UCSD-AML1 (cell line): ENCODE data around the gene JAK1.
A peak's percentile ranks its signal among the peaks of the same experiment; 100 is the strongest.
"Not testable (repeated sequence)": the region's sequence is repeated elsewhere in the genome, so short reads cannot be mapped to it uniquely, and the experiment has no call there.

Experiments used
- DNase-seq: peaks from one replicate; lab custom pipeline; 2025; ENCODE audit not compliant: unreplicated experiment; lab: John Stamatoyannopoulos, UW

JAK1 gene

DNA sequence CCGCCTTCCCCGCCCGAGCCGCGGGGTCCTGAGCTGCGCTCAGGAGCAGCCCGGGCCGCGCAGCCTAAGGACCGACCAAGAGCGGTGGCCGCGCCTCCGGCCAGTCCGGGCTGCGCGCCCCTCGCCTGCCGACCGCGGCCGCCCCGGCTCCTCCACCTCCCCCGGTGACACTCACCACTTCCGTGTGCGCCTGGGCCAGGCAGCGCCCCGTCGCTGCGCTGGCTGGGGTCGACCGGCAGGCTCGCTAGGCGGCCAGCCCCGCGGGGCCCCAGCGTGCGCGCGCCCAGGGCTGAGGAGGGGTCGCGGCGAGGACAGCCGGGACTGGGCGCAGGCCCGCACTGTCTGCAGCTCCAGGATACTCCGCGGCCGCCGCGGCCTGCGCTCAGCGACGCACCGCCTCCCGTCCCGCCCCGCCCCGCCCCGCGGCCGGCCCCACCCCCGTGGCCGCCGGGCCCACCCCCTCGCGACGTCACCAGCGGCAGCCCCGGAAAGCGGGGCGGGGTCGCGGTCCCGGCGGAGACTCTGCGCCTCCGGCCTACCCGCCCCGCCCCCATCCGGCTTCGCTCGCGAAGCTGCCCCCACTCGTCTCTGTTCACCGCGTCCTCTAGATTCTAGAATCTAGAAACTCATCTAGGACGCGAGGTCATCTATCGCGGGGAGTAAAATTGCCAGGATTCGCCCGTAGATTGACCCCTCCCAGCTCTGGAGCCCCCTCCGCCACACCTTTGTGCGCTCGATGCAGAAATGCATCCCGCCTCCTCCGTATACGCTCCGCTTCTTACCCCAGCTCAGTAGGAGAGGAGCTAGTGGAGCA is at the start of gene JAK1:
TSS of gene JAK1 (minus strand) at position 392 of the 814 bp plus-strand sequence. CDS start 80,285 bp downstream, outside the sequence.
- peak; percentile 89 for DNase-seq

DNA sequence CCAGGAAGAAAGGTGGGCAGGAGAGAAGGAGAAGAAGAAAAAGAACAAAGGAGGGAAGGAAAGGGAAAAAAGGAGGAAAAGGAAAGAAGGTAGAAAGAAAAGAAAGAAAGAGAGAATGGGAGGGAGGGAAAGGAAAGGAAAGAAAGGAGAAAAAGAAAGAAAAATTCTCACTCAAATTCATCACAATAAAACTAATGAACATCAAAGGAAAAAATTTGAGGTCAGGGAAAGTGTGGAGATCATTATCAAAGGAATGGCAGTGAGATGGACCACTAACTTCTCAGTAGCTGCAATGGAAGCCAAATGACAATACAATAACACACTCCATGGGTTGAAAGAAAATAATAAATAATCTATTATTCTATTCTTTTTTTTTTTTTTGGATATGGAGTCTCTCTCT is 48.0 kb upstream of the JAK1 start:
- no peak for DNase-seq

DNA sequence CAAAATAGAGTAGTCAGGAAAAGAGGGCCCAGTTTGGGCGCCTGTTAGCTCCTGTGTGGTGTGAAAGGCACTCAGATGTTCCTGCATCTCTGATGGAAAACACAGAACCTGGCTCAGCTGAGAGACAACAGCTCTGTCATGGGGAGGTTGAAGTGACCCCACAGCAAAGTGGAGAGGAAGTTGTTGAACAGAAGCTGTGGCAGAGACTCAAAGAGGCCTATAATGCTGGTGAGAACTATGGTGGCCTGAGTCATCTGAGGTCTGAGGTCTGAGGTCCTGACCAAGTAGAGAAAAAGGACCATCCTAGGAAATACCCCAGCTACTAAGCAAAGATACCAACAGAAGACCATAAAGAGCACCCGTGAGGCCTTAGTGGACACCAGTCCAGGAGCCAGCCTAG is 45.6 kb upstream of the JAK1 start:
- peak; percentile 16 for DNase-seq

DNA sequence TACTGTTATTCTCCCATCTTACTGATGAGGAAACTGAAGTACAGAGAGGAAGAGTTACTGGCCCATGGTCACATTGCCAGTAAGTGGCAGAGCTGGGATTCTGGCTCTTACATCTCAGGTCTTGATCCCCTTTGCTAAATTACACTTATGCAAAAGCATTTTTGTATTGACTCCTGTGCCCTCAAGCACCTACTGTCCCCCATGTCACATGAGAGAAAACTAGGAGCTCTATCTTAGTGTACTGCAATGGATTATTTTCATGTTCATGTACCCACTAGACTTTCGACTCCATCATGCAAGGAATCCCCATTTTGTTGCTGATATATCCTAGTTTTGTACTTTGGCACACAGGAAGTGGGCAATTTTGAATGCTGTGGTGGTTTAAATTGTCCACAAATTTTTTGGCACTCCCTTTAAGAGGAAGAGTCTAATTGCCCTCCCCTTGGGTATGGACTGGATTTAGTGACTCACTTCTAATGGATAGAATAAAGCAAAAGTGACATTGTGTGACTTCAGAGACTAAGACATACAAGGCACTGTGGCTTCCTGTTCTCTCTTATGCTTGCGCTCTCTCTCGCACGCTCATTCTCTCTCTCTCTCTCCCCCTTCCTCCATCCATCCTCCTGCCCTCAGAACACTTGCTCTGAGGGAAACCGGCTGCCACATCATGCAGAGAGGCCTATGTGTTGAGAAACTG is 43.5 kb upstream of the JAK1 start:
- peak; percentile 17 for DNase-seq

DNA sequence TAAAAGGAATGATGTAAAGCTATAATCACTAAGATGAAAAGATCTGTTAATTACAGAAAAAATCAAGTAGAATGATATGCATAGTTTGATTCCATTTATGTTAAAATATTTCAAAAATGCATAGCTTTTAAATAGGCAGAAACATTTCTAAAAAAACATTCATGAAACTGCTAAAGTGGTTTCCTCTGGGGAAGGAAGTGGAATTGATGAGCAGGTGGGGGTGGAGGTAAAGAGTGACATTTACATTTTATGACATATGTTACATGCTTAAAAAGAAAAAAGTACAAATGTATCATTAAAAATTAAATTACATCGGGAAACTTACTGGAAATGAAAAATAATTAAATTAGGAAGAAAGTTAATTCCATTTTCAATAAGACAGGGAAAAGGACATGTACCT is 42.8 kb upstream of the JAK1 start:
- no peak for DNase-seq

DNA sequence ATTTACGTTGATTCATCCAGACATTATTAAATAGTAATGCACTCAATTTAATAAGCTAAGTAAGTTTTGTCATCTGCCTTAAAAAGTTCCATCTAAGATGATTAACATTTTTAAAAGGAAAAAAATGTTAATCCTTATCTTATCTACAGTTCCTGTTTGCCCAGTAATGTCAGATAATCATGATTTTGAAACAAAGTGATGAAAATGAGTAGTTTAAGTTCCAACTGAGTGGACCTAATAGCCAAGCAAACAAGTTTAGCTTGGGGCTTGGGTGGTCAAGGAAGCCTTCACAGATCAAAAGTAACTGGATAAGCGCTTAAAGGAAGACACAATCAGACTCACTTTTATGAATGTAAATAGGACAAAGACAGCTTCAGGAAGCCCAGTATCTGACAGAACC is 40.5 kb upstream of the JAK1 start:
- no peak for DNase-seq

DNA sequence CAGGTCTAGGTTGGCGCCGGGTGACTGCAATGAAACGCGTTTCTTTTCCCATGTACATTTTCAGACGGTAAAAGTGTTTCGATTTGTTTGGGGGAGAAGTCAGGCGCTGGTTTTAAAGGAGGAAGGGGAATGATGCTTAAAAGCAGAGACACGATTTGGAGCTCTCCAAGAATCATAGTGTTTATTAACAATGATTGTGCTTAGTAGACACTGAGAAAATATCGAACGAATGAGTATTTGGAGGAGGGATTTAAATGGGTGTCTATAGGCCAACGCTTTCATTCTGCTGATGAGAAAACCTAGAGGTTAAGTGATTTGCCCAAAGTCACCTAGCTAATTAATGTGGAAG is 36.9 kb upstream of the JAK1 start:
- DNase-seq, result no peak

DNA sequence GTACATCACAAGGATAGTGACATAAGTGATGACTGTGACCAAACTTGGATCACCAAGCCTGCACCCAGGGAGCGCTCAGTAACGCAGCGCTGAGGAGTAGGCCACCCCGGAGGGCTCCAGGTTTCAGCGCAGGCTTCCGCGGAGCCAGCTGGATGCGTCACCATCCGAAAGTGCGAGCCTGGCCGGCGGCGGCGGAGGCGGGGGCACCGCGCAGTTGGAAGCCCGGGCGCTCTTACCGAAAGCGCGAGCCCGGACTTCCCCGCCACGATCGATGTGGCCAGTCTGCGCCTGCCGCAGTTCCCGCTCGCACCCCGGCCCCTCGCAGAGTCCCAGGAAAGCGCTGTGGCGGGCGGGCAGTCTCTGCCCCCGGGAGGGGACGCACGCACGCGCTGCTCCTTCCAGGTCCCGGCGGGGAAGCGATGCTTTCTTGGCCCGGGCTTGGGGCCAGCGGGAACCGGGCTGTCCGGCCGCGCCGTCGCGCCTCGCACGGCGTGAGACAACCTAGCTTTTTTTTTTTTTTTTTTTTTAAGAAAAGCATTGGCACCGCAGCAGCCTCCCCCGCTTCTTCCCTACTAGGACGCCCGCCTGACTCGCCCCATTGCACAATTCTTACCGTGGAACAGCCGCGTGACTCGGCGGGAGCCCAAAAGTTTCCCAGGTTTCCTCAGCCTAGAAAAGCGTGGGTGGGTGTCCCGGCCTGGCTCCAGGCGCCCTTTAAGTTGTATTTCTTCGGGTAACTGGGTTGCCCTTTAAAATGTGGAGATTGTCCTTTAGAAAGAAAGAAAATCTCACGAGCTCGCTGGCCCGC is 36.4 kb upstream of the JAK1 start:
- peak; percentile 67 for DNase-seq

DNA sequence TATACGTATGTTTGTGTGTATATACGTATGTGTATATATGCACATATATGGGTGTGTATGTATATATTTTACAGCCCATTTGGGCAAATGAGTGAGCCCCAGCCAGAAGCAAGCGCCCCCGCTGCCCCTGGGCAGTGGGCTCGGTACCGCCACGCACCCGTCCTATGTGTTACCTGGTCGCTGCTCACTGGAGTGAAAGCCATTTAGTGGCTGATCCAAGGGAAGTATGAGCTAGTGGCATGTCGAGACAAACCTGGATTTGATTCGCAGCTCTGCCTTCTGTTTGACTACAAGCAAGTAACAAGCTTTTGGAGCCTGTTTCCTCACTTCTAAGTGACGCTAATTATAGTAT is 35.8 kb upstream of the JAK1 start:
- DNase-seq, result no peak

DNA sequence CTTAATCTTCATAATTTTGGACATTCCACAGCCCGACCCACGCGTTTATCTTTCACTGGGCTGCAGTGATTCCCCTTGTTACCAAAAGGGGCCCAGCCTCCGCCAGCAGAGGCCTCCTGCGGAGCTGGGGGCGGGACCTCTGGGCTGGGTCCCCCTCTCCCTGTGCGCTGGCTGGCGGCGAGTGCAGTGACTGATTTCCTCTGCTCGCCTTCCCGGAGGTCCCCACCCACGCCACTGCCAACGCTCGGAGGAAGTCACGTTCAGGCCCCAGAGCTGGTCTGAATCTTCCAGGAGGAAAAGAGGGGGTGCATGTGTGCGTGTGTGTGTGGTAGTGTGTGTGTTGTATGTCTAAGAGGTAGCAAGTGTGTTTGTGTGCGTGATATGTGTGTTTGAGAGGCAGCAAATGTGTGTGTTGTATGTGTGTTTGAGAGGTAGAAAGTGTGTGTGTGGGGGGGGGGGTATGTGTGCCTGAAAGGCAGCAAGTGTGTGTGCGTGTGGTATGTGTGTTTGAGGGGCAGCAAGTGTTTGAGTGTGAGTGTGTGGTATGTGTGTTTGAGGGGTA is 35.0 kb upstream of the JAK1 start:
- DNase-seq, result peak; percentile 76

DNA sequence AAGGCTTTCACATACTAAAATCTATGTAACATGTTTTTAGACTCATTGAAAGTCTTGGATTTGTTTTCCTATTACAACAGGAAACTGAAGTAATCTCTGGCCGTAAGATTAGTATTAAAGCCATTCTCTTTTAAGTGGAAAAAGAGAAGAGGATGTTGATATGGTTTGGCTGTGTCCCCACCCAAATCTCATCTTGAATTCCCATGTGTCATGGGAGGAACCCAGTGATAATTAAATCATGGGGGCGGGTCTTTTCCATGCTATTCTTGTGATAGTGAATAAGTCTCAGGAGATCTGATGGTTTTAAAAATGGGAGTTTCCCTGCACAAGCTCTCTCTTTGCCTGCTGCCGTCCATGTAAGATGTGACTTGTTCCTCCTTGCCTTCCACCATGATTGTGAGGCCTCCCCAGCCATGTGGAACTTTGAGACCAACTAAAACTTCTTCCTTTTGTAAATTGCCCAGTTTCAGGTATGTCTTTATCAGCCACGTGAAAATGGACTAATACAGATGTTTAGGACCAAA is 32.1 kb upstream of the JAK1 start:
- not testable (repeated sequence) for DNase-seq

DNA sequence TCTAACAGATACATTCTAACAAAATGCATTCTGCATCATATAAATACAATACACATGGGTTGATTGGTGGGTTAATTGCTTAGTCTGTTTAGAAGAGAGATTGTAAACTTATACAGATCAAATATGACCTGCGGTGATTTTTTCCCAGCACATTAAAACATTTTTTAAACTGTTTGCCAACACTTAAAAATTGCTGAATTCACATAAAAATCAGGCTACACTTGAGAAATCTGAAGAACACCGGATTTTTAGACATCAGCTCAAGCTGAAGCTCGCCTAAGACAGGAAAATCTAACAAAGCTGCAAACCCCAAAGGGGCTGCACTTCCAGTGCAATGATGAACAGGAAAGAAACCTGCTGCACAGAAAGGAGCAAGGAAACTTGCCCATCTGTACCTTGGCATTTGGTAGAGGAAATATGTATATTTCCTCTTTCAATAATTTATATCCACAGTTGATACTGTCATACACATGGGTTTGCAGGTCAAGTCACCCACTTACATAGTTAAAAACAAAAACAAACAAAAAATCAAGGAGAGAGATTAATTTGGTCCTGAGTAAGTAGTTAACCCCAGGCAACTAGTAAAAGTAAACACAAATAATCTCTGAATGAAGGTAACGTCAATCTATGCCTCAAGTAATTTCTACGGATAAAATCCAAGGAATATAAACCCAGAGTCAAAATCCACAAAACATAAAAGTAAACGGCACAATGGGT is 30.4 kb upstream of the JAK1 start:
- no peak for DNase-seq

DNA sequence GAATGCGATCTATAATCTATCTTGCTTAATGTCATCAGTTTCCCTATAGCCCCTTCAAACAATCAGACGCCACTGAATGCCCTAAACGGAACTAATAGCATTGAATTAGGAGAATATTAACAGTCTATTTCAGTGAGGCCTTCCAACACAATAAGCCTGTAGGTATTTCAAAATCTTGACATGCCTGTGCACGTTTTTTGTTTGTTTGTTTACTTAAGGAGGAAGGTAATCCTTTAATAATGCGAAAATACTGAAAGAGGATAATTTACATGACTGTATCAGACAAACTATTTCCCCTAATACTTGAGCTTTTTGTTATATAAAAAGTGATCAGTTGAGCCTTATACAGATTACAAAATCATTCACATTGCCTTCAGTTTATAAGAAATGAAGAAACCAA is 29.0 kb upstream of the JAK1 start:
- DNase-seq, result no peak

DNA sequence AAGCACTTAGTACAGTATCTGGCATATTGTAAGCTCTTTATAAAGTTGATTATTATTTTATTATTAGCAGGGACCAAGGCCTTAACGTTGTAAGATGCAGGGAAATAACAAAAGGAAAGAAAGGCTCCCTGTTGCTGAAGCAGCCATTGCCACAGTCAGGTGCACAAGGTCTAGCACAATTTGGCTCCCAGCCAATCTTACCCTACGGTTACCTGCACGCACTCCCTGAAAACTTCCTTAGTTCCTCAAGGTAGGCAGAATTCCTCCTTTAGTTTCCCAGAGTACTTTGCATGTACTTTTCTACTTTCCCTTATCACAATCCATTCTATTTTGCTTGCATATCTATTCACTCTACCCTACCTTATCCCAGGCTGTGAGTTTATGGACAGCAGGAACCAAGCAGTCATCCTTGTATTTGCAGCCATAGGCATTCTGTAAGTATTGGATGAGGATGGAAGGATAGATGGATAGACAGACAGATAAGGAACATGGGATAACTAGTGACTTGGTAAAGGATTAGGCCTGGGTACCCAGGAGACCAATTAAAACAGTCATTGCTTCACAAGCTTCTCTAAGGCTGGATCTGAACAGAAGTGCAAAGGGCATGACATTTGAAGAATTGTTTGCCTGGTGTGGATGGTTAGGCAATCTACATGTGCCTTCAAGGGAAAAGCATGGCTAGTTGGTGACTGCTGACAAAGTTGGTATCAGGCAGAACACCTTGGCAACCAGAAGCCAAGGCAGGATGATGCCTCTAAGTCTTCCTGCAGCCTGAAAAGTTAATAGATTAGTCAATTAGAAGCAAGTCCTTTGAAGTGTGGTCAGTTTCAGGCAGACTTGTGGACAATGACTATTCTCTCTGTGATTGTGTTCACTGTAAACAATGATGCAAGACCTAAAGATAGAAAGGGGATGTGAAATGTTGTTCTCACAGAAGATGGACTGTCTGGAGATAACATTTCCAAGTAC is 20.8 kb upstream of the JAK1 start:
- no peak for DNase-seq

DNA sequence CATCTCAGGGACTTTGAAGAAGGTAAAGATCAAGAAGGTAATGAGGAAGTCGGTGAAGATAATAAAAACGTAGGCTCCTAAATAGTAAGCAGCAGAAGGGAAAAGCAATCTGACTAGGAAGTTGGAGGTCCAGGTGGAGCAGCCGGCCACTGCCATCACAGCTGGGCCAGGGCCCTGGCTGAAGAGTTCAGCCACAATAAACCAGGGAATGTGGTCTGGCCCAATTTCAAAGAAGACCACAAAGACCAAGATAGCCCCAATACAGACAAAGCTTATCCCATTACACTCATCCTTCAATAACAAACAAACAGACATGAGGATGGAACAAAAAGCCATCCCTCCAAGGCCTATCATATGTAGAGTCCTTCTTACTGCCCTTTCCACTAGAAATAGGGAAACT is 18.4 kb upstream of the JAK1 start:
- DNase-seq, result no peak

DNA sequence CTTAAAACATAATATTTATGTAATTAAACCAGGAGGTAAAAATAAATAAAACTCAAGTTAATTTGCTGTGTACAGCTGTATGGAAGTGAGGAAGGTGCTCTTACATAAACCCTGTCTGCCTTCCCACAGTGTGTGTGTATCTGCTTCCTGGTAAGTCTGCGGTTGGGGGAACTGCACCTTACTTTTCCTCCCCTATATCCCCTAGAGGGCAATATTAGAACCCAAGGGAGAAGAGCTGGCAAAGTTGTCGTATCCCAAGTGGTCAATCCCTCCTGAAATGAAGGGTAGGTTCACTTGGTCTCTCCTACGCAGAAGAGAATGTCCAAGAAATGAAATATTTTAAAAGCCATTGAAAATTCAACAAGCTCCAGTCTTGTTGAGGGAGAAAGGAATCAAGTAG is 17.8 kb upstream of the JAK1 start:
- DNase-seq, result no peak

DNA sequence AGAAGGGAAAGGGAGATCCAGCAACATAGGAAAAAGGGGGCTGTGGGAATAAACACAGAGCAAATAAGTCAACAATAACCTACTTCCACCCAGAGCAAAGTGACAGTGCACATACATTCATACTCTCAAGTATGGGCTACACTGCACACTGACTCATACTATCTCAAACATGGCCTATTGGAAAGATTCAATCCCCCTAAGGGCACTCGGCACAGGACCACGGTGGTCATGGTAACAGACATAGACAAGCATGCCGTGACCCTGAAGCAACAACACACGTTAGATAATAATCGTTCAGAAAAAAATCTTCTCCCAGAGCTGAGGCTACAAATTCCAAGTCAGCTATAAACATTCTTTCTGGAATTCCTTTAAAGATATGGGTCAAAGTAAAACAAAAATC is 16.8 kb upstream of the JAK1 start:
- no peak for DNase-seq

DNA sequence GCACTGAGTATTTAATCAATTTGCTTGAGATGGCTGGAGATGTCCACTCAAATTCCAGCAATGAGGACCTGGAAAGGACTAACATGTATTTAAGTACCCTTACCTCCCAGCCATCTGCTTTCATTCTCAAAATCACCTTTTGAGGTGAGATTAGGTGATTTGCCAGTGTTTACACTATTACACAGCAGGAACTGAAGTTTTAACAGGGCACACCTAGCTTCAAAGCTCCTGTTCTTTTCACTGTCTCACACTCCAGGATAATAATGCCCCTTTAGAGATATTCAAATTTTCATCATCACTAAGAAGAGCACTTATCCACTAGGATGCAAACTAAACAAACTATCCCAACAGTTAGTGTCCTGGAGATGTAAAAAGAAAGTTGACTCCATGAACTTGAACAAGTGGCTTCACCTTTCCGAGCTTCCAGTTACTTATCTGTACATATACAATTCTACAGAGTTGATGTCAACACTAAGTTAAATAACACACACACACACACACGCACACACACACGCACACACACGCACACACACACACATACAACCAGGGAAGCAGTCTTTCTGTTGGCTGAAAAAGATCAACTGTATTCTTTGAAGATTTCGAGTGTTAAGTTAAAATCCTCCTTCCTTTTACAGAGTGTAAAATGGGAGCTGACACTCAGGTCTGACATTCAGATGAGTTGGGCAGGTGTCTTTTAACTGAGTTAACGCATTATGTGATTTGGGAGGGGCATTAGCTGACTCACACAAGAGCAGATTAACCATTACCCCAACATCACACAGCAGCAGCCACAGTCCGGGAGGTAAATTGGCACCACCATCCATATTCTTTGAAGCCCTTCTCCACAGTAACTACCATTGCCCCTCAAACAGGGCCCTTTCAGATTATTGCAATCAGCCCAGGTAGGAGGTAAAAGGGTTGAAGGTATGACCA is 15.5 kb upstream of the JAK1 start:
- no peak for DNase-seq
